ENCODE data around the gene NUP214.

GRCh38 chr9:131181091-131181681 is 55.8 kb downstream of the NUP214 start:
- TF ChIP-seq RBAK (tag by site-specific recombination; IDR thresholded peaks at IDR 0.05) (no peak), CTCF (tag by site-specific recombination; IDR thresholded peaks at IDR 0.05) (no peak), REST (tag by site-specific recombination; IDR thresholded peaks at IDR 0.05) (no peak), MYNN (tag by site-specific recombination; IDR thresholded peaks at IDR 0.05; ENCODE audit: borderline replicate concordance) (no peak)
